ENCODE measurements around the gene STUB1.

GRCh38 chr16:698911-699671, 18.9 kb downstream of the STUB1 start:
- no peak for TF ChIP-seq CTCF (IDR thresholded peaks at IDR 0.05 in 2 of 3, conservative IDR thresholded peaks at IDR 0.05 in 1 of 3; ENCODE audit: borderline replicate concordance in 1 of 3, insufficient read depth in 1 of 3, low read depth in 2 of 3, low read length in 2 of 3)
- TF ChIP-seq EGR1 (IDR thresholded peaks at IDR 0.05; ENCODE audit: low read depth) = no peak
- TF ChIP-seq EZH2 (IDR thresholded peaks at IDR 0.05) = no peak
- no peak for TF ChIP-seq SP1 (IDR thresholded peaks at IDR 0.05; ENCODE audit: low read depth)
- TF ChIP-seq MAX (IDR thresholded peaks at IDR 0.05) = no peak
- no peak for TF ChIP-seq REST (IDR thresholded peaks at IDR 0.05; ENCODE audit: low read depth)
- no peak for TF ChIP-seq POLR2A (IDR thresholded peaks at IDR 0.05; ENCODE audit: borderline replicate concordance, extremely low read depth, insufficient read depth, insufficient read length)
- TF ChIP-seq CEBPB (IDR thresholded peaks at IDR 0.05; ENCODE audit: low read depth) = no peak
- TF ChIP-seq RAD21 (IDR thresholded peaks at IDR 0.05; ENCODE audit: low read depth) = no peak
- TF ChIP-seq ZFX (IDR thresholded peaks at IDR 0.05) = no peak
- no peak for TF ChIP-seq POLR2AphosphoS5 (IDR thresholded peaks at IDR 0.05; ENCODE audit: low read depth, low read length)
- no peak for TF ChIP-seq SIN3A (IDR thresholded peaks at IDR 0.05; ENCODE audit: low read depth)
- no peak for TF ChIP-seq JUND (IDR thresholded peaks at IDR 0.05)
